22Rv1 (cell line): ENCODE measurements around the gene GLIS1.

Experiments used
- ZFX ChIP-seq: fragments of 450-650 bp; IDR thresholded peaks from 2 replicates; pipeline ENCODE4 v1.6.1; 2017; ENCODE audit warnings: antibody characterized with exemption, borderline replicate concordance
- TF ChIP-seq, protein P1 (sequence below): fragments of 450-650 bp; IDR thresholded peaks from 2 replicates; pipeline ENCODE4 v1.5.1; 2017; ENCODE audit warnings: mild to moderate bottlenecking

DNA sequence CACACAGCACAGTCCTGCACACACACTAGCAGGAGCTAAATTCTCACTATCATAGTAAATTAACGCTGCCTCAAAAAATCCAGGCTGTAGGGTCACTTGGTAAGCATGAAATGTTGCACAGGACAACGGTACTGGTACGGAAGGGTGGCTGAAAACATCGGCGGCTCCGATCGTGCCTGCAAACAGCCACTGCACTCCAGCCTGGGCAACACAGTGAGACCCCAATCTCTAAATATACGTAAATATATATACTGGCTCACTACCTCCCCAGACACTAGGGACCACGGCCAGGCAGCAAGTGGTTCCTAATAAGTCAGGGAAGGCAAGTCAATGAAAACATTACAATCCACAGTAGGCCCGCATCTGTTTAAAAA is 44.3 kb downstream of the GLIS1 start:
- TF ChIP-seq, protein P1, sequence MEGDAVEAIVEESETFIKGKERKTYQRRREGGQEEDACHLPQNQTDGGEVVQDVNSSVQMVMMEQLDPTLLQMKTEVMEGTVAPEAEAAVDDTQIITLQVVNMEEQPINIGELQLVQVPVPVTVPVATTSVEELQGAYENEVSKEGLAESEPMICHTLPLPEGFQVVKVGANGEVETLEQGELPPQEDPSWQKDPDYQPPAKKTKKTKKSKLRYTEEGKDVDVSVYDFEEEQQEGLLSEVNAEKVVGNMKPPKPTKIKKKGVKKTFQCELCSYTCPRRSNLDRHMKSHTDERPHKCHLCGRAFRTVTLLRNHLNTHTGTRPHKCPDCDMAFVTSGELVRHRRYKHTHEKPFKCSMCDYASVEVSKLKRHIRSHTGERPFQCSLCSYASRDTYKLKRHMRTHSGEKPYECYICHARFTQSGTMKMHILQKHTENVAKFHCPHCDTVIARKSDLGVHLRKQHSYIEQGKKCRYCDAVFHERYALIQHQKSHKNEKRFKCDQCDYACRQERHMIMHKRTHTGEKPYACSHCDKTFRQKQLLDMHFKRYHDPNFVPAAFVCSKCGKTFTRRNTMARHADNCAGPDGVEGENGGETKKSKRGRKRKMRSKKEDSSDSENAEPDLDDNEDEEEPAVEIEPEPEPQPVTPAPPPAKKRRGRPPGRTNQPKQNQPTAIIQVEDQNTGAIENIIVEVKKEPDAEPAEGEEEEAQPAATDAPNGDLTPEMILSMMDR = no peak
- TF ChIP-seq ZFX = no peak
